GM23338 (cell line): ENCODE results near the gene ABCA6. TPM values are rescaled to one million over a fixed set of nuclear protein-coding genes. Genes with fewer than 3 reads are reported as not detected.

Experiments
- ATAC-seq: fragments of 200-7000 bp; cut with Tn5 transposase; 3 replicates; pipeline ENCODE4 v1.9.1; 2020
- DNase-seq: peaks from one replicate; pipeline ENCODE4 v3.0.0-alpha.2; 2015; ENCODE audit warnings: low spot score
- H2AFZ ChIP-seq: fragments of 200-600 bp; sonication (generic); 2 replicates; pipeline ENCODE4 v1.8.0; 2016; ENCODE audit warnings: antibody characterized with exemption, mild to moderate bottlenecking, moderate library complexity
- H3F3A ChIP-seq: fragments of 200-600 bp; sonication (generic); replicated peaks from 2 replicates; pipeline ENCODE4 v1.8.0; 2017; ENCODE audit warnings: antibody characterized with exemption, mixed run types, low read depth
- H3K27ac ChIP-seq: fragments of 200-600 bp; sonication (generic); 2 replicates; pipeline ENCODE4 v1.6.1; 2016; ENCODE audit warnings: low read depth
- H3K27me3 ChIP-seq: fragments of 200-600 bp; sonication (generic); 2 replicates; pipeline ENCODE4 v1.8.0; 2016; ENCODE audit warnings: mild to moderate bottlenecking, mixed run types, moderate library complexity; ENCODE audit not compliant: insufficient read depth
- H3K36me3 ChIP-seq: fragments of 200-600 bp; sonication (generic); 2 replicates; pipeline ENCODE4 v1.8.0; 2016; ENCODE audit warnings: mild to moderate bottlenecking; ENCODE audit not compliant: insufficient read depth
- H3K4me1 ChIP-seq: fragments of 200-600 bp; sonication (generic); 2 replicates; pipeline ENCODE4 v1.8.0; 2016; ENCODE audit warnings: mild to moderate bottlenecking, moderate library complexity; ENCODE audit not compliant: insufficient read depth
- H3K4me2 ChIP-seq: fragments of 200-600 bp; sonication (generic); 2 replicates; pipeline ENCODE4 v1.7.1; 2017; ENCODE audit warnings: mixed run types
- H3K4me3 ChIP-seq: fragments of 200-600 bp; sonication (generic); 2 replicates; pipeline ENCODE4 v1.6.1; 2016; ENCODE audit warnings: mixed run types
- H3K79me2 ChIP-seq: fragments of 200-600 bp; sonication (generic); replicated peaks from 2 replicates; pipeline ENCODE4 v1.8.0; 2017; ENCODE audit warnings: mild to moderate bottlenecking; ENCODE audit not compliant: insufficient read depth
- H3K9me2 ChIP-seq: fragments of 200-600 bp; sonication (generic); 2 replicates; pipeline ENCODE4 v1.8.0; 2017; ENCODE audit not compliant: insufficient read depth
- H4K20me1 ChIP-seq: fragments of 200-600 bp; sonication (generic); replicated peaks from 2 replicates; pipeline ENCODE4 v1.8.0; 2017; ENCODE audit warnings: mild to moderate bottlenecking; ENCODE audit not compliant: insufficient read depth
- H3K27ac Mint-ChIP-seq: 2 replicates; pipeline ENCODE4 v1.8.0; 2020; ENCODE audit warnings: inconsistent platforms, mild to moderate bottlenecking, moderate library complexity, mixed read lengths
- H3K27me3 Mint-ChIP-seq: 3 replicates; pipeline ENCODE4 v1.8.0; 2022; ENCODE audit warnings: low read depth, mild to moderate bottlenecking, moderate library complexity, mixed read lengths, inconsistent platforms; ENCODE audit not compliant: insufficient read depth, poor library complexity
- H3K36me3 Mint-ChIP-seq: 3 replicates; pipeline ENCODE4 v1.8.0; 2021; ENCODE audit warnings: low read depth, mild to moderate bottlenecking, inconsistent platforms, moderate library complexity, mixed read lengths
- H3K4me1 Mint-ChIP-seq: 3 replicates; pipeline ENCODE4 v1.8.0; 2020; ENCODE audit warnings: mild to moderate bottlenecking, inconsistent platforms, mixed read lengths
- H3K4me3 Mint-ChIP-seq: 3 replicates; pipeline ENCODE4 v1.8.0; 2021; ENCODE audit warnings: moderate library complexity, mild to moderate bottlenecking, inconsistent platforms, mixed read lengths
- H3K9me3 Mint-ChIP-seq: 3 replicates; pipeline ENCODE4 v1.8.0; 2020; ENCODE audit warnings: moderate library complexity, mild to moderate bottlenecking, inconsistent platforms, mixed read lengths
- CREB1 ChIP-seq: fragments of 250-450 bp; sonication (Bioruptor Pico); IDR thresholded peaks from 2 replicates; pipeline ENCODE4 v1.5.0; 2020; ENCODE audit warnings: low read depth, mild to moderate bottlenecking, moderate library complexity
- CTCF ChIP-seq, 2 experiments: fragments of 200-600 bp in 1 of 2; sonication (generic) in 1 of 2; conservative IDR thresholded peaks; 2 replicates each; pipeline versions ENCODE4 v1.5.1 to v1.6.1; 2016 to 2017; ENCODE audit warnings: antibody characterized with exemption in 2 of 2, low read depth in 2 of 2, mild to moderate bottlenecking in 2 of 2, moderate library complexity in 1 of 2
- ETS1 ChIP-seq: IDR thresholded peaks from 2 replicates; pipeline ENCODE4 v1.6.1; 2016; ENCODE audit warnings: antibody characterized with exemption
- EZH2 ChIP-seq: fragments of 200-600 bp; sonication (generic); IDR thresholded peaks from one replicate; pipeline ENCODE4 v1.8.0; 2017; ENCODE audit warnings: antibody characterized with exemption, mild to moderate bottlenecking, low read depth; ENCODE audit not compliant: unreplicated experiment
- EZH2phosphoT487 ChIP-seq: fragments of 200-600 bp; sonication (generic); IDR thresholded peaks from one replicate; pipeline ENCODE4 v1.8.1; 2018; ENCODE audit warnings: antibody characterized with exemption; ENCODE audit not compliant: unreplicated experiment
- JUNB ChIP-seq: IDR thresholded peaks from one replicate; pipeline ENCODE4 v1.6.1; 2016; ENCODE audit warnings: antibody characterized with exemption; ENCODE audit not compliant: unreplicated experiment
- NANOG ChIP-seq: IDR thresholded peaks from 2 replicates; pipeline ENCODE4 v1.6.1; 2016; ENCODE audit warnings: antibody characterized with exemption, borderline replicate concordance
- POLR2AphosphoS5 ChIP-seq: IDR thresholded peaks from 2 replicates; pipeline ENCODE4 v1.6.1; 2016; ENCODE audit warnings: antibody characterized with exemption, low read depth
- REST ChIP-seq: IDR thresholded peaks from one replicate; pipeline ENCODE4 v1.6.1; 2018; ENCODE audit warnings: antibody characterized with exemption; ENCODE audit not compliant: unreplicated experiment
- STAT1 ChIP-seq: IDR thresholded peaks from one replicate; pipeline ENCODE4 v1.6.1; 2016; ENCODE audit warnings: antibody characterized with exemption; ENCODE audit not compliant: unreplicated experiment
- ZNF114 ChIP-seq: fragments of 250-450 bp; sonication (Bioruptor Pico); IDR thresholded peaks from 2 replicates; pipeline ENCODE4 v1.5.0; 2020; ENCODE audit warnings: mild to moderate bottlenecking, moderate library complexity
- ZNF331 ChIP-seq: fragments of 250-450 bp; sonication (Bioruptor Pico); IDR thresholded peaks from 2 replicates; pipeline ENCODE4 v1.5.0; 2020; ENCODE audit warnings: low read depth, mild to moderate bottlenecking, moderate library complexity
- ZNF462 ChIP-seq: fragments of 250-450 bp; sonication (Bioruptor Pico); IDR thresholded peaks from 2 replicates; pipeline ENCODE4 v1.5.0; 2020; ENCODE audit warnings: mild to moderate bottlenecking, moderate library complexity
- polyA plus RNA-seq: library from polyadenylated mRNA; unstranded; fragments of >200 nt; fragmentation: Nextera tagmentation; extraction: Ambion mirVana; gene quantifications from 2 replicates; pipeline ENCODE4 v1.2.1, GENCODE V29; 2016
- total RNA-seq: library from RNA; depleted of rRNA; stranded (reverse); fragments of >200 nt; shearing (Covaris generic); gene quantifications from 2 replicates; pipeline ENCODE4 v1.2.3, GENCODE V29; 2014

Gene ABCA6
- total and polyA plus RNA-seq, 2 experiments from 2014 or later: not detected

- Histone ChIP-seq H3K4me2 (no peak overlapping the region), H3K4me3 (no peak overlapping the region), H3K4me1 (no peaks in the 10 kb centered on the region), H3K9me2 (0 out of 2 replicates have a peak, but pooled peaks cover 3% of the 10 kb centered on the region), H3K79me2 (no peaks in the 10 kb centered on the region), H3K27ac (no peak overlapping the region), H4K20me1 (no peaks in the 10 kb centered on the region), H3K36me3 (no peaks in the 10 kb centered on the region), H3F3A (no peaks in the 10 kb centered on the region), H2AFZ (no peak overlapping the region), H3K27me3 (no peaks in the 10 kb centered on the region)
- DNase-seq: no peak
- no peaks in the 10 kb centered on the region for H3K4me1 Mint-ChIP-seq
- H3K36me3 Mint-ChIP-seq: no peaks in the 10 kb centered on the region
- H3K27me3 Mint-ChIP-seq: peaks cover 2% of the 10 kb centered on the region
- TF ChIP-seq JUNB (no peak), EZH2phosphoT487 (no peak), CTCF (conservative IDR thresholded peaks at IDR 0.05; ENCODE audit: low read depth in 2 of 2) (no peak), ZNF331 (CRISPR knock-in tag) (no peak), POLR2AphosphoS5 (no peak), NANOG (no peak), ETS1 (no peak), EZH2 (no peak), REST (no peak), STAT1 (no peak), CREB1 (CRISPR knock-in tag) (no peak), ZNF462 (CRISPR knock-in tag) (no peak), ZNF114 (CRISPR knock-in tag) (no peak)
- ATAC-seq: no peak
- no peak overlapping the region for H3K4me3 Mint-ChIP-seq
- no peaks in the 10 kb centered on the region for H3K9me3 Mint-ChIP-seq
- no peak overlapping the region for H3K27ac Mint-ChIP-seq
These were observed 90.5 kb downstream of the ABCA6 start for GRCh38 chr17:69050999-69051775.
